HCT116 (cell line): ENCODE results near the gene CRYBA4. TPM values are rescaled to one million over a fixed set of nuclear protein-coding genes. Genes with fewer than 3 reads are reported as not detected.

Experiments
- ATAC-seq: fragments of 200-7000 bp; cut with Tn5 transposase; 2 replicates; pipeline ENCODE4 v1.9.1; 2020; ENCODE audit warnings: mild to moderate bottlenecking, moderate library complexity
- BruUV-seq: library from RNA; stranded (reverse); fragments of 400-500 nt; replicated peaks from 2 replicates; lab custom pipeline; 2021; lab: Mats Ljungman, UMichigan
- CTCF ChIA-PET: fragments of 300-600 bp; sonication (Branson Sonifier 250); formaldehyde crosslinking; loops from one replicate; lab custom pipeline; 2021; ENCODE audit warnings: antibody characterized with exemption; lab: Charles Lee
- POLR2A ChIA-PET: fragments of 300-600, 350-600 bp; sonication (Branson Sonifier 250); formaldehyde crosslinking; loops from one replicate; lab custom pipeline; 2021; ENCODE audit warnings: antibody characterized with exemption; lab: Charles Lee
- RAD21 ChIA-PET, 2 experiments: fragments of 300-600 bp; sonication (Branson Sonifier 250); formaldehyde crosslinking; loops; one replicate each; lab custom pipeline; 2023; ENCODE audit warnings: low total read pairs in 2 of 2; ENCODE audit not compliant: uncharacterized antibody in 2 of 2, unreplicated experiment in 2 of 2, low non-redundant PET in 1 of 2; lab: Charles Lee
- DNase-seq: peaks from one replicate; pipeline ENCODE4 v3.0.0-alpha.2; 2010; ENCODE audit warnings: low read depth, low spot score
- H2AFZ ChIP-seq: fragments of 200-600 bp; shearing (Covaris generic), sonication (generic); 2 replicates; pipeline ENCODE4 v1.6.1; 2017; ENCODE audit warnings: low read depth, mixed run types, mixed read lengths, antibody characterized with exemption, low read length; ENCODE audit not compliant: poor library complexity, severe bottlenecking
- H3K27ac ChIP-seq: 2 replicates; pipeline ENCODE4 v1.5.1; 2012; ENCODE audit warnings: low read depth, low read length
- H3K27me3 ChIP-seq: fragments of 200-600 bp; sonication (generic); 2 replicates; pipeline ENCODE4 v1.6.1; 2016; ENCODE audit warnings: mixed run types, low read length, mixed read lengths; ENCODE audit not compliant: insufficient read depth
- H3K36me3 ChIP-seq, 2 experiments: fragments of 200-500 bp in 1 of 2; fragments of 200-600 bp in 1 of 2; sonication (Bioruptor generic) in 1 of 2; sonication (generic) in 1 of 2; 2 replicates each; pipeline versions ENCODE4 v1.5.1 to v1.6.1; 2014 to 2016; ENCODE audit warnings: low read length in 2 of 2, inconsistent platforms in 1 of 2, mixed read lengths in 1 of 2, mixed run types in 1 of 2; ENCODE audit not compliant: insufficient read depth in 2 of 2, control insufficient read depth in 1 of 2
- H3K4me1 ChIP-seq, 2 experiments: fragments of 200-600 bp in 1 of 2; sonication (generic) in 1 of 2; 2 replicates each; pipeline versions ENCODE4 v1.5.1 to v1.6.1; 2012 to 2017; ENCODE audit warnings: low read length in 2 of 2, inconsistent platforms in 1 of 2, mild to moderate bottlenecking in 1 of 2, mixed read lengths in 1 of 2, mixed run types in 1 of 2, moderate library complexity in 1 of 2; ENCODE audit not compliant: insufficient read depth in 2 of 2, control insufficient read depth in 1 of 2
- H3K4me2 ChIP-seq: fragments of 200-600 bp; sonication (generic); 2 replicates; pipeline ENCODE4 v1.6.1; 2017; ENCODE audit warnings: mixed run types, low read length, mixed read lengths
- H3K4me3 ChIP-seq, 2 experiments: fragments of 200-600 bp in 1 of 2; sonication (generic) in 1 of 2; replicated peaks in 1 of 2; 2 replicates each; pipeline ENCODE4 v1.5.1; 2011 to 2016; ENCODE audit warnings: low read length in 2 of 2, control low read depth in 1 of 2, low read depth in 1 of 2, mild to moderate bottlenecking in 1 of 2, mixed read lengths in 1 of 2, mixed run types in 1 of 2
- H3K79me2 ChIP-seq: fragments of 200-600 bp; sonication (generic); 2 replicates; pipeline ENCODE4 v1.6.1; 2017; ENCODE audit warnings: mild to moderate bottlenecking, mixed run types, low read length, moderate library complexity, mixed read lengths; ENCODE audit not compliant: insufficient read depth
- H3K9ac ChIP-seq: fragments of 200-600 bp; sonication (generic); 2 replicates; pipeline ENCODE4 v1.6.1; 2016; ENCODE audit warnings: low read length, mixed read lengths
- H3K9me2 ChIP-seq: fragments of 200-600 bp; sonication (generic), shearing (Covaris generic); 2 replicates; pipeline ENCODE4 v1.6.1; 2017; ENCODE audit warnings: mixed run types, mild to moderate bottlenecking, moderate library complexity; ENCODE audit not compliant: insufficient read depth
- H3K9me3 ChIP-seq, 2 experiments: fragments of 200-500 bp in 1 of 2; fragments of 200-600 bp in 1 of 2; sonication (Bioruptor generic) in 1 of 2; sonication (generic) in 1 of 2; 2 replicates each; pipeline ENCODE4 v1.6.1; 2014 to 2017; ENCODE audit warnings: low read length in 2 of 2, mixed read lengths in 2 of 2, inconsistent platforms in 1 of 2, low read depth in 1 of 2, mild to moderate bottlenecking in 1 of 2, mixed run types in 1 of 2, moderate library complexity in 1 of 2; ENCODE audit not compliant: control insufficient read depth in 1 of 2, insufficient read depth in 1 of 2
- H4K20me1 ChIP-seq: fragments of 200-600 bp; sonication (generic), shearing (Covaris generic); 2 replicates; pipeline ENCODE4 v1.6.1; 2017; ENCODE audit warnings: mixed run types, mild to moderate bottlenecking, moderate library complexity; ENCODE audit not compliant: insufficient read depth
- ATF3 ChIP-seq: IDR thresholded peaks from 2 replicates; pipeline ENCODE4 v1.6.1; 2012
- CBX3 ChIP-seq: IDR thresholded peaks from 2 replicates; pipeline ENCODE4 v1.6.1; 2012; ENCODE audit warnings: low read depth
- CEBPB ChIP-seq: IDR thresholded peaks from 2 replicates; pipeline ENCODE4 v1.6.1; 2012; ENCODE audit warnings: low read depth
- CTCF ChIP-seq, 3 experiments: fragments of 200-600 bp in 1 of 3; sonication (generic) in 1 of 3; IDR thresholded peaks in 2 of 3; conservative IDR thresholded peaks in 1 of 3; 2 replicates each; pipeline ENCODE4 v1.5.1; 2012 to 2017; ENCODE audit warnings: low read depth in 2 of 3, low read length in 2 of 3, antibody characterized with exemption in 1 of 3, borderline replicate concordance in 1 of 3, control low read depth in 1 of 3, mild to moderate bottlenecking in 1 of 3, mixed read lengths in 1 of 3, mixed run types in 1 of 3, moderate library complexity in 1 of 3; ENCODE audit not compliant: insufficient read depth in 1 of 3
- EGR1 ChIP-seq: IDR thresholded peaks from 2 replicates; pipeline ENCODE4 v1.6.1; 2012; ENCODE audit warnings: low read depth
- EZH2phosphoT487 ChIP-seq: fragments of 200-600 bp; IDR thresholded peaks from 2 replicates; pipeline ENCODE4 v1.6.1; 2018; ENCODE audit warnings: antibody characterized with exemption, borderline replicate concordance
- FOSL1 ChIP-seq: IDR thresholded peaks from 2 replicates; pipeline ENCODE4 v1.6.1; 2012; ENCODE audit warnings: low read depth
- JUND ChIP-seq: IDR thresholded peaks from 2 replicates; pipeline ENCODE4 v1.6.1; 2012
- MAX ChIP-seq: IDR thresholded peaks from 2 replicates; pipeline ENCODE4 v1.6.1; 2012
- POLR2AphosphoS5 ChIP-seq: IDR thresholded peaks from 2 replicates; pipeline ENCODE4 v1.6.1; 2011; ENCODE audit warnings: mild to moderate bottlenecking, low read depth, low read length, moderate library complexity
- RAD21 ChIP-seq: IDR thresholded peaks from 2 replicates; pipeline ENCODE4 v1.6.1; 2012; ENCODE audit warnings: low read depth, mild to moderate bottlenecking
- SIN3A ChIP-seq: IDR thresholded peaks from 2 replicates; pipeline ENCODE4 v1.6.1; 2012; ENCODE audit warnings: low read depth
- SP1 ChIP-seq: IDR thresholded peaks from 2 replicates; pipeline ENCODE4 v1.6.1; 2012; ENCODE audit warnings: low read depth
- SRF ChIP-seq: IDR thresholded peaks from 2 replicates; pipeline ENCODE4 v1.6.1; 2012; ENCODE audit warnings: low read depth
- YY1 ChIP-seq: IDR thresholded peaks from 2 replicates; pipeline ENCODE4 v1.6.1; 2011; ENCODE audit warnings: low read length, low read depth, moderate library complexity, mild to moderate bottlenecking; ENCODE audit not compliant: insufficient replicate concordance; ENCODE audit errors: extremely low read depth
- ZFX ChIP-seq: fragments of 450-650 bp; IDR thresholded peaks from 2 replicates; pipeline ENCODE4 v1.6.1; 2017
- intact Hi-C: fragments of 100-400 bp; cut with micrococcal nuclease; formaldehyde crosslinking; loops from 2 replicates; pipeline ENCODE4 v1.10.0; 2022
- total RNA-seq: library from RNA; stranded (reverse); gene quantifications from one replicate; pipeline ENCODE4 v1.2.1, GENCODE V29; 2021; ENCODE audit not compliant: unreplicated experiment

The CRYBA4 gene
- total RNA-seq, 1 experiment from 2014 or later = not detected

- ChIA-PET CTCF (no interaction called here), POLR2A (no interaction called here), RAD21 (no interaction called here)
- Histone ChIP-seq H3K9ac (no peak overlapping the region), H3K4me1 (no peaks in the 10 kb centered on the region), H3K4me3 (no peak overlapping the region), H3K79me2 (no peaks in the 10 kb centered on the region), H3K9me2 (no peaks in the 10 kb centered on the region), H3K9me3 (no peaks in the 10 kb centered on the region), H2AFZ (no peak overlapping the region), H4K20me1 (no peaks in the 10 kb centered on the region), H3K27ac (no peak overlapping the region), H3K27me3 (0 out of 2 replicates have a peak, but pooled peaks cover 5% of the 10 kb centered on the region), H3K4me2 (no peak overlapping the region), H3K36me3 (no peaks in the 10 kb centered on the region)
- intact Hi-C loops = no loop called here
- DNase-seq = no peak
- TF ChIP-seq SRF = no peak
- no peak for TF ChIP-seq ZFX
- no TSS peak for BruUV-seq
- ATAC-seq = no peak
Observed at GRCh38 chr22:26615149-26615548, 6.6 kb upstream of the CRYBA4 start.

GRCh38 chr22:26615830-26616435, 5.8 kb upstream of the CRYBA4 start:
- Histone ChIP-seq H3K4me2 (no peak overlapping the region), H3K9me3 (no peaks in the 10 kb centered on the region), H3K9ac (no peak overlapping the region), H3K79me2 (no peaks in the 10 kb centered on the region), H3K4me3 (no peak overlapping the region), H2AFZ (no peak overlapping the region), H3K27ac (no peak overlapping the region), H3K9me2 (no peaks in the 10 kb centered on the region), H3K4me1 (no peaks in the 10 kb centered on the region), H3K36me3 (no peaks in the 10 kb centered on the region), H3K27me3 (0 out of 2 replicates have a peak, but pooled peaks cover 5% of the 10 kb centered on the region), H4K20me1 (no peaks in the 10 kb centered on the region)
- BruUV-seq = no TSS peak
- POLR2A ChIA-PET = no interaction called here
- RAD21 ChIA-PET = no interaction called here
- TF ChIP-seq SP1 (no peak), CBX3 (no peak), CTCF (IDR thresholded peaks at IDR 0.05 in 2 of 3, conservative IDR thresholded peaks at IDR 0.05 in 1 of 3; ENCODE audit: borderline replicate concordance in 1 of 3, insufficient read depth in 1 of 3, low read depth in 2 of 3, low read length in 2 of 3) (no peak), MAX (no peak), ATF3 (no peak), RAD21 (no peak), SIN3A (no peak), YY1 (no peak), EZH2phosphoT487 (no peak), CEBPB (no peak), JUND (no peak), EGR1 (no peak), POLR2AphosphoS5 (no peak), FOSL1 (no peak)
- CTCF ChIA-PET = no interaction called here
- DNase-seq (no peak), ATAC-seq (no peak)
- intact Hi-C loops = no loop called here
